Prostate gland (tissue), 2 donors: ENCODE results near the gene ST8SIA1.

ENCODE experiments used
- CTCF ChIP-seq, 4 experiments: fragments of 200-600 bp in 2 of 4; fragments of 450-650 bp in 2 of 4; sonication (generic) in 2 of 4; IDR thresholded peaks; 1 replicate in 3 of 4; 2 replicates in 1 of 4; pipeline ENCODE4 v1.5.1; 2016 to 2019; ENCODE audit warnings: antibody characterized with exemption in 4 of 4, mild to moderate bottlenecking in 2 of 4, moderate library complexity in 2 of 4
- POLR2A ChIP-seq: fragments of 450-650 bp; IDR thresholded peaks from one replicate; pipeline ENCODE4 v1.6.1; 2016; ENCODE audit warnings: antibody characterized with exemption, mild to moderate bottlenecking
- POLR2AphosphoS5 ChIP-seq: sonication (generic); formaldehyde crosslinking; IDR thresholded peaks from one replicate; pipeline ENCODE4 v1.6.1; 2017; ENCODE audit warnings: antibody characterized with exemption

- TF ChIP-seq CTCF (IDR thresholded peaks at IDR 0.05), result no peak
- TF ChIP-seq POLR2A, result no peak
- no peak for TF ChIP-seq POLR2AphosphoS5
These were observed 77.4 kb downstream of the ST8SIA1 start for GRCh38 chr12:22257100-22257499.
